Hindlimb muscle (tissue), 1 donor: ENCODE data around the gene RWDD4. TPM values are rescaled to one million over a fixed set of nuclear protein-coding genes. Genes with fewer than 3 reads are reported as not detected.
"Not testable (repeated sequence)": the region's sequence is repeated elsewhere in the genome, so short reads cannot be mapped to it uniquely, and the experiment has no call there.

Experiments used
- DNase-seq: peaks from one replicate; pipeline ENCODE4 v3.0.0-alpha.2; 2013
- polyA plus RNA-seq: library from polyadenylated mRNA; unstranded; fragments of 120-200 nt; gene quantifications from one replicate; pipeline ENCODE4 v1.2.1, GENCODE V29; 2013; ENCODE audit not compliant: insufficient read length

The RWDD4 gene
- polyA plus RNA-seq, 1 donor, result 27.2 TPM

DNA sequence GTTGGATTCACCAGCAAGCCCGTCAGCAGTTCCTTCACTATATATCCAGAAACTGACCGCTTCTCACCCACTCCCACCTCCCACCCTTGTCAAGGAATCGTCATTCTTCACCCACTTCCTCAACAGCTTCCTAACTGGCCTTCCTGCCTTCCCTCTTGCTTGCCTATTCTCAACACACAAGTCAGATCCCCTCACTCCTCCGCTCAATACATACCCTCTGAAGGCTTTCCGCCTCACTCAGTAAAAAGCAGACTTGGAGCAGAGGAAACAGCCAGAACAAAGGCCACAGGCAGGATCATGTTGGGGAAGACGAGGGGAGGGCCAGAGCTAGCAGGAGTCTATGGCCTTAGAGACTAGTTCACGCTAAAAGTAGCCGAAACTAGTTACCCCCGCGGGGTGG, 23.7 kb downstream of the RWDD4 start:
- DNase-seq, result no peak

DNA sequence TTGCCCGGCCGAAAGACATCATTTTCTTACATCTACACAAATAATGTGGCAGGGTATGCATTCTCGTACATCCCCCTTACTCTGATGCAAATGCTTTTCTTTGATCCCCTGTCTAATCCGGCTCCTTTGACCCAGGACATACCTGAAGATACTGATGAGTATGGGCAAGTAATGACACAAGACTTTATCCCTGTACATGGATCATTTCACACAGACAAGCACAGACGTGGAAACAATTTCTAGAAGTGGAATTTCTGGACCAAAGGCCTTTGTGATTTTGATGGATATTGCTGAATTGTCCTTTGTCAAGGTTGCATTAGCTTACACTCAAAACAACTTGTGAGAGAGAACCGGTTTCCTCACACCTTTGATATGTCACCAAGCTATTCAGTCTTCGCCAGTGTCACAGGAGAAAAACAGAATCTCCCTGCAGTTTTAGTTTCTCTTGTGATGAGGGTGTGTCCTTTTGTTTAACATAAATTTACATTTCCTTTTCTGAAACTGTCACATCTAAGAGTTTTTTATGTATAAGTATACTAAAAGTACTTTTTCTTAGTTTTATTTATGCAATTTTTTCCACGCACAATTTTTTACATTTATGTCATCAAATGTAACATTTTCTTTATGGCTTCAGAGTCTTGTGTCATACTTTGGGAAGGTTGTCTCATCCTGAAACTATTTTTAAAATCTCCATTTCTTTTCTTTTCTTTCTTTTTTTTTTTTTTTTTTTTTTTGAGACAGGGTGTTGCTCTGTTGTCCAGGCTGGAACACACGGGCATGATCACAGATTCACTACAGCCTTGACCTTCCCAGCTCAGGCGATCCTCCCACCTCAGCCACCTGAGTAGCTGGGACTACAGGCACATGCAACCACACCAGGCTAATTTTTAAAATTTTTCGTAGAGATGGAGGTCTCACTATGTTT, 25.2 kb downstream of the RWDD4 start:
- DNase-seq, result no peak

DNA sequence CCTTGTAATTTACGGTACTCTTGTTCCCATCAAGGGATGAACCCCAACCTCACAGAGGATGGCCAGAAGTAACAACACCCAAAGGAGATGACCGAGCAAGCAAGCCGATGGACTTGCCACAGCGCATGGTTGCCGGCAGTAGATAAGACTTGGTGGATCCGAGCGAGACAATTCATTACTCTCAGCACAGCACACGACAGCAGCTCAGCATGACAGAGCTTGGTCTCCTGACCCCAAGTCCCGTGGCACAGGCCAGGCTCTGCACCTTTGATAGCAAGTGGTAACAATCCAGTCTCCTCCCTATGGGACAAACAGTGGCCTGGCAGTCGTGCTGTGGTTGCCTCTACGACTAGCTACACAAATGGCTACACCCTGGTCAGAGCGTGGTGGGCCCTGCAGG, 26.3 kb downstream of the RWDD4 start:
- no peak for DNase-seq

DNA sequence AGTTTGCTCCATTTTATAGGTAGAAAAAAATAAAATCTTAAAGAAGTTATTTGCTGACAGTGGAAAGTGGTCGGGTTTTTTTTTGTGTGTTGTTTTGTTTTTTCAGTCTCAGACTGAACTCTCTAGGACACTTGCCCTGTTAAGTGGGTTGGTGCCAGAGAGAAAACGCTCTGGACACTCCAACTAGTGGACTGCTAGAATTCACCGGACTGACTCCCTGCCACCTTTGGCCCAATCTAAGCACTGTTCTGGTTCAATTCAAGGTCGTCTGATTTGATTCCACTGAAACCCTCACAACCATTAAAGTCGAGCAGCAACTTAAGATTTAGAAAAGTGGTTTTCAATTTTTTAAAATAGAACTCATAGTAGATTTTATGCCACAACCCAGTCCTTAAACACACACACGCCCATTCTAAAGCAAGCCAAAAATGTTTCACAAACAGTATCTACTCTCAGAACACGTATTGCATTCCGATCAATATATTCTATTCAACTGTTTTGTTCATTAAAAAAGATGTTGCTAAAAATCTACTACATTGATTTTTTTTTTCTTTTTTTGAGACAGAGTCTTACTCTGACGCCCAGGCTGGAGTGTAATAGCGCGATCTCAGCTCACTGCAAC, 27.3 kb downstream of the RWDD4 start:
- DNase-seq, result no peak

DNA sequence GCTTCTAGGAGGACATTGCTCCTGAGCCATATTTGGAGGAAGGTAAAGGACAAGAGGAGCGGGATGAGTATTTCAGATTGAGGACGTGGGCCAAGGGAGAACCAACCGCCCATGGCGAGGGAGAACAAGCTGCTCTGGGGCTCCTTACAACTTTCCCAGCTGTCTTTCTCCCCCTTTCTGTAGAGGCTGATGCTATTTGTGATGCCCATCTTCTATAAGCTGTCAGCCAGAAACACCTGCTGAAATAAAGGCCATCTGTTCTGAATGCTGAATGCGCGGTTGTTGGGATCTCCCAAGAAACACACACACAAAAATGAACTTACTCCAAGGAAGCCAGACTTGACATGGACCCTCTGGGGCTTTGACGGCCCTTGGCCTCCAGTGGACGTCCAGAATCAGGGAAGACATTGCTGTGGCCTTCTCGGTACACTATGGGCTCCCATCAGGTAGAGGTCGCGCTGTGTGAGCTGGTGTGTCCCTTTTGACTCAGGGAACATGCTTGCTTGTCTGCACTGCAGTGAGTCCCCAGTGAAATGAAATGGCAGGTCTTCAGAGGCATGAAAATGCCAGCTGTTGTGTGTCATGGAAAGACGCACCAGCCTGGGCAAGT, 30.9 kb downstream of the RWDD4 start:
- DNase-seq, result no peak

DNA sequence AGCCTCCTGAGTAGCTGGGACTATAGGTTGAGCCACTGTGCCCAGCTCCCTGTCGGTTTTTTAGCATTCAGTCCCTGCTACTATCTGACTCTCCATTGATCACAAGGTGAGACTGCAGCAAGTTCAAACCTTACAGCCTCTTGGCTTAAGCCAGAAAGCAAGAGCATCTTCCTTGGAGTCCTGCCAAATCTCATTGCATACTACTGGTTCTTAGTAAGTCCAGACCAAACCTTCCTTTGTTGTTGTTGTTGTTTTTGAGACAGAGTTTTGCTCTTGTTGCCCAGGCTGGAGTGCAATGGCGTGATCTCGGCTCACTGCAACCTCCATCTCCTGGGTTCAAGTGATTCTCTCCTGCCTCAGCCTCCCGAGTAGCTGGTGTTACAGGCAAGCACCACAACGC, 31.7 kb downstream of the RWDD4 start:
- DNase-seq, result not testable (repeated sequence)

DNA sequence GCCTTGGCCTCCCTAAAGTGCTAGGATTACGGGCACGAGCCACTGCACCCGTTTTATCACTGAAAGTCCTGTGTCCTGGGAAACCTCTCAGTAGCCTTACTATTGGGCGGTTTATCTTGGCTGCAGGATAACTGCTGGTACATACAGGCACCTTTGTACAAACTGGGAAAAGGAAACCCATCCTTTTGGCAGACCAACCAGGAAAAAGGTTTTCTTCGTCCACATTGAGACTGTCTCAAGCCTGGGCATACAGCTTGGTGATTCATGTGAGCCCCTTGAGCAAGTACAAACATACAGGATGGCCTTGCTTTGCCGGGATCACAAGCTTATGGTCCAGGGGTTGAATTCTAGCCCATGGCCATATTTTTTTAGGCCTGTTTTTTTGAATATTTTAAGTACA, 32.8 kb downstream of the RWDD4 start:
- DNase-seq, result no peak

DNA sequence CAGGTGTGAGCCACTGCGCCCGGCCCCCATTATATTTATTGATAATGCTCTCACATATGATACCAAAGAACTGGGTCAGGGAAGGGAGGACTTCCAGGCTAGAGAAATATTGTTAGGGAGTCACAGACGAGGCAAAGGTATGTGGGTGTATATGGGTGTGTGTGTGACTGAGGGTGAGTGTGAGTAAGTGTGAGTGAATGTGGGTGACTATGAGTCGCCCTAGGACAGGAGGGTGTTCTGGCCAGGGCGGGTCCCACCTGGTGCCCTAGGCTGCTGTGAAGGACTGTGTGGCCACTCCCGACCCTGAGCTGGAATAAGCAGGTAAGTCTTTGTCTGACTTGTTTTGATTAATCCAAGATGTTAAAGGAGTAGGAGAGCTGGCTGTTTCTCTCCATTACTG, 34.4 kb downstream of the RWDD4 start:
- DNase-seq, result no peak

DNA sequence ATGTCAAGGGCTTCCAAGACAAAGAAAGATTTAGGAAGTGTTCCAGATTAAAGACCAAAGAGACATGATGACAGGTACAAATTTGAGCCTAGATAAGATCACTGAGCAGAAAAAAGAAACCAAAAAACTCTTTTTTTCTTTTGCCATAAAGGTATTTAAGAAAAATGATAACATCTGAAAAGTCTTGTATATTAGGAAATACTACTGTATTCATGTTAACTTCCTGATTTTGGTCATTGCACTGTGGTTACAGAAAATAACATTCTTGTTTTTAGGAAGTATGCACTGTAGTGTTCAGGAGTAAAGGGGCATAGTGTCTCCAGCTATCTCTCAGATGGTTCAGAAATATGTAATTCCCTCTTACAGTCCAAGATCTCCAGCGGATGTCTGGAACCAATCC, 37.1 kb downstream of the RWDD4 start:
- DNase-seq, result no peak

DNA sequence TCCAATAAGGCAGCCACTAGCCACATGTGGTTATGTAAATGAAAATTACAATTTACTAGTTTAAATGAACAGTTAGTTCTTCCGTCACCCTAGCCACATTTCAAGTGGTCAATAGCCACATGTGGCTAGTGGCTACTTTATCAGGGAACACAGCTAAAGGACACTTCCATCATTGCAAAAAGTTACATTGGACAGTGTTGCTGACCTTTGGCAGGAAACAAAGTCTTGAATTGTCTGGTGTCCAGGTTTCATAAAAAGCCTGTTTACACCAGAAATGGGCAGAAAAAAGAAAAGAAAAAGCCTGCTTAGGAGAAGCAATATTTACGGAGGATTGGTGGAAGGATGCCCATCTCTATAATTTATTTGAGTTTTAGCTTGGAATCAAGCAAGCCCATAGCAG, 38.6 kb downstream of the RWDD4 start:
- no peak for DNase-seq

DNA sequence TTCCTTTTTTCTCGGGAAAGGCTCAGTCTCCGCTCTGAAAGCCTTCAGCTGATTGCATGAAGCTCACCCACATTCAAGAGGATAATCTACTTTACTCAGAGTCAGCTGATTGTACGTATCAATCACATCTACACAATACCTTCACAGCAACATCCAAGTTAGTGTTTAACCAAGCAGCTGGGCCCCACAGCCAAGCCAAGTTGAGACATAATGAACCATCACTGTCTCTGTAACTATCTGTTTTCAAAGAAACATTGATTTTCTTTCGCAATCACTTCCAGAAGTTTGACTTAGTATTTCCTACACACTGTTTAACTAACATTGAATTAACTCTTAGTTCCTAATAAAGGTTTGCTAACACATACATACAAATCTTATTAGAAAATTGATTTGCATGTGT, 40.3 kb downstream of the RWDD4 start:
- DNase-seq, result no peak

DNA sequence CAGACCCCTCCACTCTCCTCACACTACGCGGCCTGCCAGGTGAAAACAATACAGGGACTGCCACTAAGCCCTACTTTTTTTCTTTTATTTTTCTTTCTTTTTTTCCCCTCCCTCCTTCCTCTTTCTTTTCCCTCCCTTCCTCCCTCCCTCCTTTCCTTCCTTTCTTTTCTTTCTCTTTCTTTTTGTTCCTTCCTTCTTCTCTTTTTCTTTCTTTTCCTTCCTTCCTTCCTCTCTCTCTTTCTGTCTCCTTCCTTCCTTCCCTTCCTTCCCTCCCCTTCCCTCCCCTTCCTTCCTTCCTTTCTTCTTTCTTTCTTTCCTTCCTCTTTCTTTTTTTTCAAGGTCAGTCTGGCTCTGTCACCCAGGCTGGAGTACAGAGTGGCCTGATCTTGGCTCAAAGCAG, 41.9 kb downstream of the RWDD4 start:
- DNase-seq, result no peak

DNA sequence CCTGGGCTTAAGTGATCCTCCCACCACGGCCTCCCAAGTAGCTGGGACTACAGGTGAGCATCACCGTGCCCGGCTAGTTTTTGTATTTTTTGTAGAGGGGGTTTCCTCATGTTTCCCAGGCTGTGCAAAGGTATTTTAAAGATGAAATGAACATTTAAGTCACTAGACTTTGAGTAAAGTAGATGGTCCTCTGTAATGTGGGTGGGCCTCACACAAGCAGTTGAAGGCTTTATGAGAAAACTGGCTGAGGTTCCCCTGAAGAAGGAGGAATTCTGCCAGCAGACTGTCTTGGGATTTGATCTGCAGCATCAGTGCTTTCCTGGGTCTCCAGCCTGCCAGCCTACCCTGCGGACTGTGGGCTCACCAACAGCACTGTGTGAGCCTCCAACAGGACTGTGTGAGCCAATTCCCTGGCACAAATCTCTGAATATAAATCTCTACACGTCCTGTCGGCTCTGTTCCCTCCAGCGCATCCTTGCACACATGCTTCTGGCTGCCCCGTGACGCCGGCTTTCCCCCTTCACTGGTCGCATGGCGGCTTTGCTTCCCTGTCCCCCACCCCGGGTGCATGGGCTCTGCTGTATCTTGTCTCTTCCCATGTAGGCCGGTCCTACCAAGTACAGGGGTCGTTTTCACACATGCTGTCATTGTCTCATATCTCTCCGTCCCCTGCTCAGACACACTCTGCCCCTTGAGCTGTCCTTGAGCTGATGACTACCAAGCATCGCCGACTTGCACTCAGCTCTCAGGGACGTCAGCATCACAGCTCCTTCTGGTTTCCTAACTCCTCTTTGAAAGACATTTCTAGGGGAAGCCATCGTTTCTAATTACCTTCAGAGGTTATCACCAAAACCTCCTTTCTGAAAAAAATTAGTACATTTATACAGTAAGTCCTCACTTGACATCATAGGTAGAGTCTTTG, 46.4 kb downstream of the RWDD4 start:
- no peak for DNase-seq

DNA sequence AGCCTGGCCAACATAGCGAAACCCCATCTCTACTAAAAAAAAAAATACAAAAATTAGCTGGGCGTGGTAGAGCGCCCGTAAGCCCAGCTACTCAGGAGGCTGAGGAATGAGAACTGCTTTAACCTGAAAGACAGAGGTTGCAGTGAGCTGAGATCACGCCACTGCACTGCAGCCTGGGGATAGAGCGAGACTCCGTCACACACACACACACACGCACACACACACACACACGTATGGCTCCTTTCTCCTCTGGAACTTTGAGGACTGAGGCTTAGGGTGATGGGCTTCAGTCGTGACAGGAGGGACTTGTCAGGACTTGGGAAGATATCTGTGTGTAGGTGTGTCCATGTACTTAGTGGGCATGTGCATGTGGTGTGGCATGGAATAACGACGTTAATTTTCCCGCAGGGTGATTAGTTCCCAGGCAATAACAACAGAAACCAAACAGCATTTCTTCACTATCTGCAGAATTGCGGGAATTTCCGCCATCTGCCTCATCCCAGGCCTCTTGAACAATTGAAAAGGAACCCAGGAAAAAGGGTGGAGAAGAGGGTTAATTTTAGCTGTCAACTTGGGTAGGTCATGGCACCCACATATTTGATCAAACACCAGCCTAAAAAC, 47.7 kb downstream of the RWDD4 start:
- no peak for DNase-seq

DNA sequence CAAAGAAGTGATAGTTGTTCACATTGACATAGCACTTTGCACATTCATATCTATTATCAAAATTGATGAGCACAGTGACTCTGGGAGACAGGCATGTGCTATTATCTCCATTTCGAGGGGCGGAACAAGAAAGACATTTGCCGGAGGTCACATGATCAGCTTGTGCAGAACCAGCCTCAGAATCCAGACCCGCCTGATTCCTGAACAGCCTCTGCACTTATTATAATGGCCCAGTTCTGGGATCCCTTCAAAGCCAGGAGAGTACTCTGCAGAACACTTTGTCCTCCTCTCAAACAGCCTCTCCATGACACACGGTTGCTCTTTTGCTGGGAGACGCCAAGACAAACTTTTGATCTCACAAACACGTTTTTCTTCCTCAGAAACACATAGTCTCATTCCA, 48.4 kb downstream of the RWDD4 start:
- no peak for DNase-seq

DNA sequence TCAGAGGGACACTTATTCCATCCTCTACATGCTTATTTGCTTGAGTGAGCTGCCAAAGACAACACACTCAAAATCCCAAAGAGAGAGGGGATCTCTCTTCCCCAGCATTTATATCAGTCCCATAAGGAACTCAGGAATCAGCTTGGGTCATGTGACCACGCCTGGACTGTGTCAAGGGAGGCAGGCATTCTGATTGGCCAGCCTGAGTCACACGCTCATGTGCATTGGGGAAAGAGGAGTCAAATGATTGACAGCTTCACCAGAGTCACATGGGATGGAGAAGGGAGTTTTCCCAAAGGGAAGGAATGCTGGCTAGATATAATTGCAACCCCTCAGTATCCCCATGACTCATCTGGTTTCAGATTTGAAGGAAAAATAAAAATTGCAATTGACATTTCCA, 49.0 kb downstream of the RWDD4 start:
- no peak for DNase-seq

DNA sequence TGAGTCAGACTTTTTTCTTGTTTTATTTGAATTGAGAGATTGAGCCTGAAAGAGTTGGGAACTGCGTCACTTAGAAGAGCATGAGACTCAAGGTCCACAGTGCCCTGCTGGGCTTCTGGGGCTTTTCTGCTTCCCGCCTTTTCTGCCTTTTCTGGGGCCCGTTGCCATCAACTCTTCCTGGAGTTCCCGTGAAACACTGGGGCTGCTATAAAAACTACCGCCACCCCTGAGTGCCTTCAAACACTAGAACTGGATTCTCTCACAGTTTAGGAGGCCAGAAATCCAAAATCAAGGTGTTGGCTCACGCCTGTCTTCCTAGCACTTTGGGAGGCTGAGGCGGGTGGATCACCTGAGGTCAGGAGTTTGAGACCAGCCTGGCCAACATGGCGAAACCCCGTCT, 49.8 kb downstream of the RWDD4 start:
- no peak for DNase-seq

DNA sequence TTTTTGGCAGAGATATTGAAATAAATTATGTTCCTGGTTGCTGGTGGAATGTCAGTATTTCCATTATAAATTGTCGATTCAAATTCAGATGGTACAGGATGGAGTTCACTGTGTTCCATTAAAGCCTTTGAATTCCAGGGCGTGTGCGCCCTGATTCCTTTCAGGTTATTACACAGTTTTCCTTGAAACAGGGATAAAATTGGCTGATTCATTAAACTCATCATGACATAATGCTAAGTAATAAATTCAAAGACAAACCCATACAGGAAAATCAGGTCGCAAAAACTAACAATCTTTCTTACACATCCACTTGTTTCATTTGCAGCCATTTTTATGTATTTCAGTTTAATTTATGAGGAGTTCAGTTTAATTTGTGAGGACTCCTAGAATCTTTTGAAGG, 51.1 kb downstream of the RWDD4 start:
- DNase-seq, result no peak

DNA sequence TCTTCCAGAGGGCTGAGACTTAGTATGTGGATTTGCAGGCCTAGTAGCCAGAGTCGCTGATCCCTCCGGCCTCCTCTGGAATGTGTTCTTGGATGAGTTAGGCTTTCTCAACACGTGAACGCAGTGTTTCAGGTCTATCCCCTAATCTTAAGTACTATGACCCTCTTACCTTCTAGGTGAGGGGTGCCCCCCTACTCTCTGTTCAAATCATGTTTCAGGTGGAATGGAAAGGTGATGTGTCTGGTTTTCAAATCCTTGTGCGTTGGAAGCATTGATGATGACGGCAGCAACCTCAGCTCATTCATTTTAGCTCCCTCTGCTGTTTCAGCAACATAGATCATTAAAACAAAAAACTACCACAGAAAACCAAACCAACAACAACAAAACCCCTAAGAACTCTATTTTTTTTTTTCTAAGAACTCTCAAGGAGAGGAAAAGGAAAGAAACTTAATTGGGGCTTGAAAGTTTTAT, 56.4 kb downstream of the RWDD4 start:
- peak; percentile 42 for DNase-seq

DNA sequence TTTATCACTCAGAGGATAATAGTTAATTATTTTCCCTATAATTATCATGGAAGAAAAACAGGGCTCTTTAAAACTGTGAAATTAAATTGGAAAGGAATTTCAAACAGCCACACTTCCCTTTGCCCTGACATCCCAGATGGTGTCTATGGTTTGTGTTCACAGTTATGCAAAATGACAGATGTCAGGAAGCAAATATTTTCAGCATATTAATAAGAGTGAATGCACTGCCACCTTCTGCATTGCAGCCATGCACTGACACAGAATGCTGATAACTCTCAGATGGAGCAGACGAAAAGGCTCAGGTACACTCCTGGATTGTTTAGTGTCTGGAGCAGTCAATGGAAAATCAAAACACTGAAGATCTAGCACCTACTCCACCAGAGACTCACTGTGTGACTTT, 57.6 kb downstream of the RWDD4 start:
- DNase-seq, result no peak

DNA sequence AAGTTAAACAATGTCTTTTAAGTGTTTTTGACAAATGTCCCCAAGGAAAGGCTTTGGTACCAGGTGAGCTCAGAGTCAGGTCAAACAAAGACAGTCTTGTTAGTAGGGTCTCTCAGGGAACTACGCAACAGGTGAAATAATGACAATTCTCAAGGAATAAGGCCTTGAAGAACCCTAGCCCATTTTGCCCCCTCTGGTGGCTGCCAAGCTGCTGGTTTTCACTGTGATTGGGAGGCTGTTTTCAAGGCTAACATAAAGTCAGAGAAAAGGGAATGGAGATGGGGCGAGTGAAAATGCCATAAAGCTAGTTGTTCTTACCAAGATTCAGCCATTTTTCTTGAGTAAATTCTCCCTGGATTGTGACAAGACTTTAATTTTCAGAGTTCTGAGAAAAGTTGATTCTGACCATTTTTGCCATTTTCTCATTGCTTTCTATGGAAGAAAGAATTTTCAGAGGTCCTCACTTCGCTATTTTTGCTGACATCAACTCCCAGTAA, 58.7 kb downstream of the RWDD4 start:
- DNase-seq, result no peak

DNA sequence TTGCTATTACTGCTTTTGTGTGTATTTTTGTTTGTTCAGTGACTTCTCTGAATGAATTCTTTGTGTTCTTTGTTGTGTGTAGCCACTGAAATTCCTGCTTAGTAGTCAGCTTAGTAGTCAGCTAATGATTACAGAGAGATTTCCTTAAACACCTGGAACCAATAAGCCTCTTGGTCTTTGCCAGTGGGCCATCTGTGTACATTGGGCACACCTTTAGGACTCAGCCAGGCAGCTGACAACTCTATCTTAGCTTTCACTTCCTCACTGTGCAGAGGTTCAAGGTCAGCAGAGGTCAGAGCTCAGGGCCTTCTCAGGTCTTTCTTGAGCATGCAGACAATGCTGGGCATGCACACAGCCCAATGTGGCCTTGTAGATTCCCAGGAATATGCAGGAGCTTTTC, 59.3 kb downstream of the RWDD4 start:
- no peak for DNase-seq
